Activated gamma-delta T cell (primary cell): ENCODE results near the gene RELA.
A peak's percentile ranks its signal among the peaks of the same experiment; 100 is the strongest.
"Not testable (repeated sequence)": the region's sequence is repeated elsewhere in the genome, so short reads cannot be mapped to it uniquely, and the experiment has no call there.

Experiments
- DNase-seq: peaks from one replicate; lab custom pipeline; 2025; lab: John Stamatoyannopoulos, UW
- total RNA-seq, 2 donors: gene quantifications; one replicate each; lab custom pipeline; 2026; lab: John Stamatoyannopoulos, UW

RELA gene
- total RNA-seq, result 111 to 132 reads per million in 2 donors

DNA sequence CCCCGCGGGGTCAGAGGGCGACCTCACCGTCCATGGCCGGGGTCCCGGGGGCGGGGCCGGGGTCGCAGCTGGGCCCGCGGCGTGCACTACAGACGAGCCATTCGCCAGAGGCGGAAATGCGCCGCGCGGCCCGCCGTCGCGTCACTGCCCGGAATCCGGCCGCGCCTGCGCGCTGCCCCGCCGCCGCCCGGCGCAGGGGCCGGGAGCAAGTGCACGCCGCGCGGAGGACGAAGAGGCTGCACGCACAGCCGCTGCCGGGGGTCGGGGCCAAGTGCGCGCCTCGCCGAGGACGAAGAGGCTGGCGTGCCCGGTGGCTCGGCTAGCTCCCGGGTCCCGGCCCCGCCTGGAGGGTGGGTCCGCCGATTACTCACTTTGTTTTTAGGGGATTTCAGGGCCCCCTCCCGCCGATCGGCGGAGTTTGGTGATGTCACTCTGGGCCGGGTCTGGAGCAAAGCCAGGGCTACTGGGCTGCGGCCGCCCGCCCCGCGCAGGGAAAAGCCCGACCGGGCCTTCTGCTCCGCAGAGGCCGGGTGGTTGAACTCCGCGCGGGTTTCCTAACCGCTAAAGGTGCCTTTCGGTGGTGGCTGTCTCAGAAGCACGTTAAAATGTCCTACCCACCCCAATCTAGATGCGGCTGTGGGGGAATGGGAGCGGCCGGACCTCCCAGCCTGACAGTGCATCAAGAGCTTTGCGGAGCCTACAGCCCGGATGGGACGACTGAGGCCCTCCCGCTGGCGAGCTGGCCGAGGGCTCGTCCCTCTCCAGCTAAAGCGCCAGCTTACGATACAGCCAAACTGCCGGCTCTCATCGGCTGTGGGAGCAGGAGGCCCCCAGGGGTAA is at the start of gene RELA:
Gene RELA, minus strand, starts transcription at position 118 of the 840 bp plus-strand sequence. Its CDS starts 84 bp downstream, at position 34.
- peak; percentile 91 for DNase-seq

GRCh38 chr11:65711785-65712632 is 49.3 kb upstream of the RELA start, which contains the start of gene KAT5:
KAT5 (plus strand) TSS chr11:65712252; CDS start chr11:65712268, 16 bp downstream.
- peak; percentile 83 for DNase-seq

- no peak for DNase-seq
Measured at GRCh38 chr11:65710421-65710820, 47.7 kb upstream of the RELA start.

DNA sequence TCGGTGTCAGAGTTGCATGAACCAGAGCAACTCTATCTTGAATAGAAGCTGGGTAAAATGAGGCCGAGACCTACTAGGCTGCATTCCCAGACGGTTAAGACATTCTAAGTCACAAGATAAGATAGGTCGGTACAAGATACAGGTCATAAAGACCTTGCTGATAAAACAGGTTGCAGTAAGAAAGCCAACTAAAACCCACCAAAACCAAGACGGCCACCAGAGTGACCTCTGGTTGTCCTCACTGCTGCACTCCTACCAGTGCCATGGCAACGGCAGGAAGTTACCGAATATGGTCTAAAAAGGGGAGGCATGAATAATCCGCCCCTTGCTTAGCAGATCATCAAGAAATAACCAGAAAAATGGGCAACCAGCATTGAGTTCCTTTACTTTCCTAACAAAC is 46.9 kb upstream of the RELA start:
- DNase-seq, result no peak

GRCh38 chr11:65708451-65708850 is 45.7 kb upstream of the RELA start:
- no peak for DNase-seq

DNA sequence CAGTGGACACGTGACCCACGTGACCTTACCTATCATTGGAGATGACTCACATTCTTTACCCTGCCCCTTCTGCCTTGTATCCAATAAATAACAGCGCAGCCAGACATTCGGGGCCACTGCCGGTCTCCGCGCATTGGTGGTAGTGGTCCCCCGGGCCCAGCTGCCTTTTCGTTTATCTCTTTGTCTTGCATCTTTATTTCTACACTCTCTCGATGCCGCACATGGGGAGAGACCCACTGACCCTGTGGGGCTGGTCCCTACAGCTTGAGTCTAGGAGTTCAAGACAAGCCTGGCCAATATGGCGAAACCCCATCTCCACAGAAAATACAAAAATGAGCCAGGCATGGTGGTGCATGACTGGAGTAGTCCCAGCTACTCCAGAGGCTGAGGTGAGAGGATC is 44.3 kb upstream of the RELA start:
- DNase-seq, result not testable (repeated sequence)

DNA sequence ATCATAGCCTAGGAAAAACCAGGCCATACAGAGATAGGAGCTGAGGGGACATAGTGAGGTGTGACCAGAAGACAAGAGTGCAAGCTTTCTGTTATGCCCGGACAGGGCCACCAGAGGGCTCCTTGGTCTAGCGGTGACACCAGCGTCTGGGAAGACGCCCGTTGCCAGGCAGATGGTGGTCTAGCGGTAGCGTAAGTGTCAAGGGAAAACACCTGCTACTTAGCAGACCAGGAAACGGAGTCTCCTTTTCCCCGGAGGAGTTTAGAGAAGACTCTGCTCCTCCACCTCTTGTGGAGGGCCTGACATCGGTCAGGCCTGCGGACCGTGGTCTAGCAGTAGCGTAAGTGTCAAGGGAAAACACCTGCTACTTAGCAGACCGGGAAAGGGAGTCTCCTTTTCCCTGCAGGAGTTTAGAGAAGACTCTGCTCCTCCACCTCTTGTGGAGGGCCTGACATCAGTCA is 43.6 kb upstream of the RELA start:
- not testable (repeated sequence) for DNase-seq

GRCh38 chr11:65703846-65704245 is 41.1 kb upstream of the RELA start:
- DNase-seq, result no peak

- DNase-seq, result no peak
Measured at GRCh38 chr11:65701686-65702085, 39.0 kb upstream of the RELA start.

- DNase-seq, result no peak
Measured at GRCh38 chr11:65700399-65700798, 37.7 kb upstream of the RELA start.

- no peak for DNase-seq
Measured at GRCh38 chr11:65699306-65699705, 36.6 kb upstream of the RELA start.

GRCh38 chr11:65698205-65698604 is 35.5 kb upstream of the RELA start:
- no peak for DNase-seq

DNA sequence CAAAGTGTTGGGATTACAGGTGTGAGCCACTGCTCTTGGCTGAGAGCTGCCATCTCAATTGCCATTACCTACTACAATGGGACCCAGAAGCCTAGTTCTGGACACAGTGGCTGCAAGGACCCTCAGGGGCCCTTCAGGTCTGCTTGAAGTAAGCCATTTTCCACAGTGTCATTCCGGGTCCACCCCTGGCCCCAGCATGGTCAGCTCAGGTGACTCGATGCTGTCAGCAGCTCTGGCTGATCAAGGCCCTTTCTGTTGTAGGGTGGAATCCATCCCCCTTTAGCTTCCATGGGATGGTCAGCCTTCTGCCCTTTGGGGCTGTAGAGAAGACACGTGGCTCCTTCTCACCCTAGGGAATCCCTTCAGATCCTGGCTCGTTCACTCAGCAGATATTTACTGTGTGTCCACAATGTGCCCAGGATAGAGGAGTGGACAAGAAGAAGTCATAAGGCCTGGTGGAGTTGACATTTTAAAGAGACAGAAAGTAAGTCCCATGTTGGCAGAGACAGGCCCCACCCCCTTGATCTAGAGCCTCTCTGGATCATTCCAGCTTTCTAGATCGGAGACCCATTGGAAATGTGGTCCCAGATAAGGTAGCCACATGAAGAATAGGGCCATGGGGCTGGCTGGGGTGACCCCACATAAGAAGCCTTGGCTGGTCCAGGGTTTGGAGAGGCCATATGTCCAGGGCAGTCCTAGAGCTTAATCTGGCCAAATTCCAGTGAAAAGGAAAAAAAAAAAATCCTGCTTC is 34.3 kb upstream of the RELA start:
- DNase-seq, result no peak

GRCh38 chr11:65695459-65696241 is 32.9 kb upstream of the RELA start:
- no peak for DNase-seq

DNA sequence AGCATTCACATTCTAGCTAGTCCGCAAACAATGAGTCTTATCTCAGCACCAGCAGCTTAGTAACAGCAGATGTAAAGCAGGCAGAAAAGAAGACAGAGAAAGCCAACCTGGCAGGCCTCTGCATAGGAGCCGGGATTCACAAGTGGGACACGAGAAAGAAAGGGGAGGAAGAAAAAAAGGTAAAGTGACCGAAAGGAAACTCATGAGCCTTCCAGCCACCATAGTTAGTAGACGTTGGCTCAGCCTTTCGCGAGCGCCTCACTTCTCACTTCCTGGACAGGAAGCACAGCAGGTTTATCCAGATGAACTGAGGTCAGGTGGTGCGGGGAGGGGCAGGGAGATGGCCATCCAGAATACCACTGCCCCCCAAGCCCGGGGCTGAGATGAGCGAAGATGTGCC is 29.7 kb upstream of the RELA start:
- no peak for DNase-seq

GRCh38 chr11:65691847-65692246 is 29.1 kb upstream of the RELA start:
- DNase-seq, result not testable (repeated sequence)

DNA sequence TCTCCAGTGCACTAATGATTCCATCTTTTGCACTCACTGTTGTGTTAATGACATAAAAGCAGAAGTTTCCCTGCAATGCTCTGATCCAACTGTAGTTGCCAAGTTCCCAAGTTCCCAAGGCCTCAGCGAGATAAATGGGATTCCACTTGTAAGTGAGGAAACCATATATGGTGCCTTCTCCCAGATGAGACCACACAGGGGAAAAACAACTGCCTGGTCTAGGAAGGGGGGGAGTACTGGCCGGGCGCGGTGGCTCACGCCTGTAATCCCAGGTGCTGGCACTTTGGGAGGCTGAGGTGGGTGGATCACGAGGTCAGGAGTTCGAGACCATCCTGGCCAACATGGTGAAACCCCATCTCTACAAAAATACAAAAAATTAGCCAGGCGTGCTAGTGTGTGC is 23.3 kb upstream of the RELA start:
- DNase-seq, result no peak

- not testable (repeated sequence) for DNase-seq
Measured at GRCh38 chr11:65683480-65683879, 20.8 kb upstream of the RELA start.

DNA sequence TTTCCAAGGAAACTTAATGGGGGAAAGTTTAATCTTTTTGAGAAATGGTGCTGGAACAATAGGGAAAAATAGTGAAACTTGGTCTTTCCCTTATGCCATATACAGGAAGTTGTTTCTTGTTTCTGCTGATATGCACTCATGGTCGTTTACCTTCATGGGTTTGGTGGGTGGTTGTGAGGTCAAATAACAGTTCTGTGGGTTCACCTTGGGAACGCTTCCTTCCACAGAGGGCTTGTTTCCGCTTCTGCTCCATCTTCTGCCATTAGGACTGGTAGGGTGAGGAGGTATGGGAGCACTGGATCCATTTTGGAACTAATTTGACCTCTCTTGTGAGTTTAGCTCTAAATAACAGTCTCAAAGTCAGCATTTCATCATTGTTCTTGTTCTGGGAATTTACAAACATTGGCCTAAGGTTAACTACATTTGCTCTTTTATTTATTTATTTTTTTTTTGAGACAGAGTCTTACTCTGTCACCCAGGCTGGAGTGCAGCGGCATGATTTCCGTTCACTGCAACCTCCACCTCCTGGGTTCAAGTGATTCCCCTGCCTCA is 17.6 kb upstream of the RELA start:
- DNase-seq, result no peak

- DNase-seq, result no peak
Measured at GRCh38 chr11:65672982-65673381, 10.3 kb upstream of the RELA start.
